GM12878 (cell line): ENCODE results near the gene CADPS.

Experiments
- CREB1 ChIP-seq: IDR thresholded peaks from 2 replicates; pipeline ENCODE4 v1.6.1; 2012; ENCODE audit warnings: low read depth, mild to moderate bottlenecking, inconsistent platforms
- NFIC ChIP-seq: IDR thresholded peaks from 2 replicates; pipeline ENCODE4 v1.6.1; 2012; ENCODE audit warnings: low read depth, mild to moderate bottlenecking, inconsistent platforms, low read length, moderate library complexity
- POLR2A ChIP-seq: IDR thresholded peaks from 2 replicates; pipeline ENCODE4 v1.6.1; 2011; ENCODE audit warnings: low read depth, mild to moderate bottlenecking, low read length
- ZNF384 ChIP-seq: IDR thresholded peaks from 2 replicates; pipeline ENCODE4 v1.6.1; 2012; ENCODE audit warnings: low read depth, mild to moderate bottlenecking, low read length, improper control_type of control experiment, borderline replicate concordance
- TF ChIP-seq, protein P1 (sequence below): IDR thresholded peaks from 2 replicates; pipeline ENCODE4 v1.6.1; 2011; ENCODE audit warnings: low read depth, low read length, improper control_type of control experiment, borderline replicate concordance
- TF ChIP-seq, protein P2 (sequence below), 3 experiments: IDR thresholded peaks in 2 of 3; conservative IDR thresholded peaks in 1 of 3; 2 replicates each; pipeline ENCODE4 v1.5.1; 2011; ENCODE audit warnings: low read depth in 3 of 3, low read length in 3 of 3, mild to moderate bottlenecking in 3 of 3, control low read depth in 2 of 3, moderate library complexity in 2 of 3, inconsistent platforms in 1 of 3, mixed read lengths in 1 of 3; ENCODE audit not compliant: control insufficient read depth in 2 of 3, insufficient read depth in 1 of 3; ENCODE audit errors: extremely low read depth in 1 of 3
- TF ChIP-seq, protein P3 (sequence below): IDR thresholded peaks from 2 replicates; pipeline ENCODE4 v1.6.1; 2012; ENCODE audit warnings: low read depth, low read length, improper control_type of control experiment

DNA sequence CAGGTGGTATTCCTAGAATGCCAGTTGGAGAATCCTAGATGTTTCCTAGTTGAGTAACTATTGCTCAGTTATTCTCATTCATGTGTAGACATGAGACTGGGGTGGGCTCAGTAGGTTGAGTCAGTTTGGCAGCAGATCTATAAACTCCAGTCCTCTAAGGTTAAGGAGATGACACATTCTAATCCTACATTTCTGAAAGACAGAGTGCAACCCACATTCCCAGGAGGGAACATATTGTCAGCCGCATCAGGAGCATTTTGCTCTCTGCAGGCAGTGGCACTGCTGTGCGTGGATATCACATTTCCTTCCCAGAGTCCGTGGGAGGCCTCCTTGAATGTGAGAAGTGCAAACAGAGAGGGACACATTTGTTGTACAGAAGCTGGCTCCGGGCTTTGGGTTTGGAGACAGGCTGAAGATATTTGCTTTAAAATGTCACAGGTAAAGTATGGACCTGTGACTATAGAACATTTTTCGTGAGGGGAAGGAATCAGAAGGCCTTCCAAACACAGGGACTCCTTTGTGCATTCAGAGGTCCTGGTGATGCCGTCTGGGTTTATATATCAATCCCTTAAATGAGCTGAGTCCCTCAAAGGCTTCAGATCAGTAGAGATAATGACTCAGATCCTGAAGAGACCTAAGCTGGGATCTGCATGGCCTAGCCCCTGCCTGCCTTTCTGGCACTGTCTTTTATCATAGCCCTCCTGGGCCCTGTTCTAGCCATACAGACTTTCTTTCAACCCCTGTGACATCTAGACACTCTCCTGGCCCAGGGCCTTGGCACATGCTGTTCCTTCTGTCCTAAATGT, 156.5 kb downstream of the CADPS start:
- TF ChIP-seq, protein P1, sequence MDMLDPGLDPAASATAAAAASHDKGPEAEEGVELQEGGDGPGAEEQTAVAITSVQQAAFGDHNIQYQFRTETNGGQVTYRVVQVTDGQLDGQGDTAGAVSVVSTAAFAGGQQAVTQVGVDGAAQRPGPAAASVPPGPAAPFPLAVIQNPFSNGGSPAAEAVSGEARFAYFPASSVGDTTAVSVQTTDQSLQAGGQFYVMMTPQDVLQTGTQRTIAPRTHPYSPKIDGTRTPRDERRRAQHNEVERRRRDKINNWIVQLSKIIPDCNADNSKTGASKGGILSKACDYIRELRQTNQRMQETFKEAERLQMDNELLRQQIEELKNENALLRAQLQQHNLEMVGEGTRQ, result no peak
- TF ChIP-seq CREB1, result no peak
- TF ChIP-seq, protein P2, sequence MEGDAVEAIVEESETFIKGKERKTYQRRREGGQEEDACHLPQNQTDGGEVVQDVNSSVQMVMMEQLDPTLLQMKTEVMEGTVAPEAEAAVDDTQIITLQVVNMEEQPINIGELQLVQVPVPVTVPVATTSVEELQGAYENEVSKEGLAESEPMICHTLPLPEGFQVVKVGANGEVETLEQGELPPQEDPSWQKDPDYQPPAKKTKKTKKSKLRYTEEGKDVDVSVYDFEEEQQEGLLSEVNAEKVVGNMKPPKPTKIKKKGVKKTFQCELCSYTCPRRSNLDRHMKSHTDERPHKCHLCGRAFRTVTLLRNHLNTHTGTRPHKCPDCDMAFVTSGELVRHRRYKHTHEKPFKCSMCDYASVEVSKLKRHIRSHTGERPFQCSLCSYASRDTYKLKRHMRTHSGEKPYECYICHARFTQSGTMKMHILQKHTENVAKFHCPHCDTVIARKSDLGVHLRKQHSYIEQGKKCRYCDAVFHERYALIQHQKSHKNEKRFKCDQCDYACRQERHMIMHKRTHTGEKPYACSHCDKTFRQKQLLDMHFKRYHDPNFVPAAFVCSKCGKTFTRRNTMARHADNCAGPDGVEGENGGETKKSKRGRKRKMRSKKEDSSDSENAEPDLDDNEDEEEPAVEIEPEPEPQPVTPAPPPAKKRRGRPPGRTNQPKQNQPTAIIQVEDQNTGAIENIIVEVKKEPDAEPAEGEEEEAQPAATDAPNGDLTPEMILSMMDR (IDR thresholded peaks at IDR 0.05 in 2 of 3, conservative IDR thresholded peaks at IDR 0.05 in 1 of 3; ENCODE audit: control insufficient read depth in 2 of 3, extremely low read depth in 1 of 3, insufficient read depth in 1 of 3, low read depth in 3 of 3, low read length in 3 of 3), result no peak
- no peak for TF ChIP-seq NFIC
- TF ChIP-seq POLR2A, result no peak
- TF ChIP-seq, protein P3, sequence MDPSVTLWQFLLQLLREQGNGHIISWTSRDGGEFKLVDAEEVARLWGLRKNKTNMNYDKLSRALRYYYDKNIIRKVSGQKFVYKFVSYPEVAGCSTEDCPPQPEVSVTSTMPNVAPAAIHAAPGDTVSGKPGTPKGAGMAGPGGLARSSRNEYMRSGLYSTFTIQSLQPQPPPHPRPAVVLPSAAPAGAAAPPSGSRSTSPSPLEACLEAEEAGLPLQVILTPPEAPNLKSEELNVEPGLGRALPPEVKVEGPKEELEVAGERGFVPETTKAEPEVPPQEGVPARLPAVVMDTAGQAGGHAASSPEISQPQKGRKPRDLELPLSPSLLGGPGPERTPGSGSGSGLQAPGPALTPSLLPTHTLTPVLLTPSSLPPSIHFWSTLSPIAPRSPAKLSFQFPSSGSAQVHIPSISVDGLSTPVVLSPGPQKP, result no peak
- TF ChIP-seq ZNF384, result no peak
